Liver (tissue), 3 donors: Measurements from ENCODE around the gene NCAM2.

Experiments used
- ATF3 ChIP-seq: IDR thresholded peaks from 2 replicates; pipeline ENCODE4 v1.6.1; 2016; ENCODE audit warnings: antibody characterized with exemption
- CTCF ChIP-seq: fragments of 150-350 bp; IDR thresholded peaks from 2 replicates; pipeline ENCODE4 v1.5.1; 2017; ENCODE audit warnings: improper control_type of control experiment, low read depth, low read length; ENCODE audit not compliant: missing input control
- EGR1 ChIP-seq, 2 donors: IDR thresholded peaks; 2 replicates each; pipeline ENCODE4 v1.6.1; 2016 to 2018; ENCODE audit warnings: antibody characterized with exemption in 2 of 2, low read depth in 2 of 2
- FOXA1 ChIP-seq: IDR thresholded peaks from 2 replicates; pipeline ENCODE4 v1.6.1; 2016; ENCODE audit warnings: antibody characterized with exemption
- GABPA ChIP-seq, 2 donors: IDR thresholded peaks in 1 of 2; conservative IDR thresholded peaks in 1 of 2; 2 replicates each; pipeline ENCODE4 v1.6.1; 2016; ENCODE audit warnings: antibody characterized with exemption in 2 of 2, mild to moderate bottlenecking in 1 of 2, moderate library complexity in 1 of 2
- JUND ChIP-seq, 2 donors: IDR thresholded peaks; 2 replicates each; pipeline ENCODE4 v1.6.1; 2016; ENCODE audit warnings: antibody characterized with exemption in 2 of 2
- MAX ChIP-seq: IDR thresholded peaks from 2 replicates; pipeline ENCODE4 v1.6.1; 2016; ENCODE audit warnings: antibody characterized with exemption
- RAD21 ChIP-seq, 2 donors: IDR thresholded peaks; 2 replicates each; pipeline ENCODE4 v1.6.1; 2016; ENCODE audit warnings: antibody characterized with exemption in 2 of 2, mild to moderate bottlenecking in 2 of 2
- REST ChIP-seq: IDR thresholded peaks from 2 replicates; pipeline ENCODE4 v1.6.1; 2016; ENCODE audit warnings: antibody characterized with exemption, mild to moderate bottlenecking
- RXRA ChIP-seq, 2 donors: IDR thresholded peaks; 2 replicates each; pipeline ENCODE4 v1.6.1; 2017 to 2018; ENCODE audit warnings: antibody characterized with exemption in 2 of 2, mild to moderate bottlenecking in 1 of 2
- TAF1 ChIP-seq: conservative IDR thresholded peaks from 2 replicates; pipeline ENCODE4 v1.6.1; 2016; ENCODE audit warnings: antibody characterized with exemption, mild to moderate bottlenecking
- YY1 ChIP-seq: IDR thresholded peaks from 2 replicates; pipeline ENCODE4 v1.6.1; 2016; ENCODE audit warnings: antibody characterized with exemption, mild to moderate bottlenecking
- ZBTB33 ChIP-seq: IDR thresholded peaks from 2 replicates; pipeline ENCODE4 v1.6.1; 2016; ENCODE audit warnings: antibody characterized with exemption
- donor health status: healthy.
- donor health status: healthy.

- TF ChIP-seq RAD21 (IDR thresholded peaks at IDR 0.05) (no peak), CTCF (no peak), ATF3 (no peak), YY1 (no peak), JUND (IDR thresholded peaks at IDR 0.05) (no peak), REST (no peak), ZBTB33 (no peak), MAX (no peak), RXRA (IDR thresholded peaks at IDR 0.05) (no peak), FOXA1 (no peak), GABPA (IDR thresholded peaks at IDR 0.05 in 1 of 2, conservative IDR thresholded peaks at IDR 0.05 in 1 of 2) (no peak), TAF1 (no peak), EGR1 (IDR thresholded peaks at IDR 0.05; ENCODE audit: low read depth in 2 of 2) (no peak)
Observed at GRCh38 chr21:21406921-21407320, 408.7 kb downstream of the NCAM2 start.
